SK-N-SH (cell line): ENCODE data around the gene DNAJC16. TPM values are rescaled to one million over a fixed set of nuclear protein-coding genes. Genes with fewer than 3 reads are reported as not detected.

Experiments
- CTCF ChIA-PET: fragments of 300-600, 350-600 bp; formaldehyde crosslinking; extraction: SDS; loops from one replicate; lab custom pipeline; 2021; lab: Yijun Ruan, JAX
- POLR2A ChIA-PET: fragments of 350-600 bp; sonication (Branson Sonifier 250); formaldehyde crosslinking; extraction: SDS; loops from one replicate; lab custom pipeline; 2020; ENCODE audit warnings: antibody characterized with exemption, inconsistent platforms; lab: Yijun Ruan, JAX
- DNase-seq: peaks from one replicate; pipeline ENCODE4 v3.0.0; 2012
- H2AFZ ChIP-seq: fragments of 200-600 bp; sonication (generic); 2 replicates; pipeline ENCODE4 v1.8.1; 2016; ENCODE audit warnings: antibody characterized with exemption, mild to moderate bottlenecking, low read depth
- H3F3A ChIP-seq: fragments of 200-600 bp; sonication (generic); replicated peaks from 2 replicates; pipeline ENCODE3; 2016; ENCODE audit warnings: antibody characterized with exemption, mild to moderate bottlenecking; ENCODE audit not compliant: insufficient read depth
- H3K27ac ChIP-seq, 2 experiments: fragments of 200-500 bp in 1 of 2; fragments of 200-600 bp in 1 of 2; sonication (Bioruptor generic) in 1 of 2; sonication (generic), shearing (Covaris generic) in 1 of 2; 2 replicates each; pipeline versions ENCODE4 v1.5.1 to v1.6.1; 2014 to 2016; ENCODE audit warnings: low read depth in 2 of 2, inconsistent platforms in 1 of 2, low read length in 1 of 2, mild to moderate bottlenecking in 1 of 2, mixed read lengths in 1 of 2
- H3K27me3 ChIP-seq: fragments of 200-600 bp; sonication (generic), shearing (Covaris generic); 2 replicates; pipeline ENCODE4 v1.6.1; 2016; ENCODE audit warnings: mixed run types; ENCODE audit not compliant: insufficient read depth
- H3K36me3 ChIP-seq, 2 experiments: fragments of 200-500 bp in 1 of 2; fragments of 200-600 bp in 1 of 2; sonication (Bioruptor generic) in 1 of 2; sonication (generic) in 1 of 2; replicated peaks in 1 of 2; 2 replicates each; pipeline versions ENCODE3 to v1.5.1; 2014 to 2016; ENCODE audit warnings: low read length in 1 of 2, mild to moderate bottlenecking in 1 of 2; ENCODE audit not compliant: insufficient read depth in 2 of 2, control insufficient read depth in 1 of 2
- H3K4me1 ChIP-seq, 2 experiments: fragments of 200-500 bp in 1 of 2; fragments of 200-600 bp in 1 of 2; sonication (Bioruptor generic) in 1 of 2; sonication (generic), shearing (Covaris generic) in 1 of 2; 2 replicates each; pipeline versions ENCODE4 v1.5.1 to v1.6.1; 2014 to 2016; ENCODE audit warnings: low read depth in 1 of 2, low read length in 1 of 2, mixed run types in 1 of 2; ENCODE audit not compliant: insufficient read depth in 2 of 2, control insufficient read depth in 1 of 2
- H3K4me2 ChIP-seq: fragments of 200-600 bp; sonication (generic), shearing (Covaris generic); 2 replicates; pipeline ENCODE4 v1.6.1; 2017; ENCODE audit warnings: mixed run types
- H3K4me3 ChIP-seq, 2 experiments: fragments of 200-500 bp in 1 of 2; fragments of 200-600 bp in 1 of 2; sonication (Bioruptor generic) in 1 of 2; sonication (generic), shearing (Covaris generic) in 1 of 2; 2 replicates each; pipeline versions ENCODE4 v1.5.1 to v1.8.1; 2014 to 2016; ENCODE audit warnings: low read depth in 2 of 2, inconsistent platforms in 1 of 2, low read length in 1 of 2, mild to moderate bottlenecking in 1 of 2, mixed read lengths in 1 of 2, moderate library complexity in 1 of 2
- H3K79me2 ChIP-seq: fragments of 200-600 bp; sonication (generic); 2 replicates; pipeline ENCODE4 v1.8.1; 2017; ENCODE audit warnings: mild to moderate bottlenecking; ENCODE audit not compliant: insufficient read depth
- H3K9ac ChIP-seq: fragments of 200-600 bp; sonication (generic); 2 replicates; pipeline ENCODE4 v1.6.1; 2017; ENCODE audit warnings: mixed run types
- H3K9me2 ChIP-seq: fragments of 200-600 bp; sonication (generic); 2 replicates; pipeline ENCODE4 v1.6.1; 2017; ENCODE audit warnings: mixed run types
- H3K9me3 ChIP-seq: fragments of 200-600 bp; sonication (generic); 2 replicates; pipeline ENCODE4 v1.6.1; 2017; ENCODE audit warnings: mixed run types, mild to moderate bottlenecking, moderate library complexity
- H4K20me1 ChIP-seq: fragments of 200-600 bp; sonication (generic); 2 replicates; pipeline ENCODE4 v1.6.1; 2017; ENCODE audit warnings: mild to moderate bottlenecking, mixed run types; ENCODE audit not compliant: insufficient read depth
- ELF1 ChIP-seq: IDR thresholded peaks from 2 replicates; pipeline ENCODE4 v1.4.0; 2012
- FOSL2 ChIP-seq: IDR thresholded peaks from 2 replicates; pipeline ENCODE4 v1.4.0; 2012; ENCODE audit warnings: low read depth, mild to moderate bottlenecking, moderate library complexity, borderline replicate concordance
- FOXJ3 ChIP-seq: sonication (generic); formaldehyde crosslinking; IDR thresholded peaks from 2 replicates; pipeline ENCODE4 v1.5.1; 2020; ENCODE audit warnings: mild to moderate bottlenecking, missing genetic modification reagents
- FOXM1 ChIP-seq: IDR thresholded peaks from 2 replicates; pipeline ENCODE4 v1.4.0; 2012; ENCODE audit warnings: low read depth, mild to moderate bottlenecking
- GATA2 ChIP-seq: sonication (generic); formaldehyde crosslinking; IDR thresholded peaks from 2 replicates; pipeline ENCODE4 v1.5.0; 2020; ENCODE audit warnings: mild to moderate bottlenecking, missing genetic modification reagents
- JUND ChIP-seq: IDR thresholded peaks from 2 replicates; pipeline ENCODE4 v1.4.0; 2012
- NRF1 ChIP-seq: IDR thresholded peaks from 2 replicates; pipeline ENCODE4 v1.6.1; 2012; ENCODE audit warnings: low read depth, mild to moderate bottlenecking, low read length
- PBX3 ChIP-seq: IDR thresholded peaks from 2 replicates; pipeline ENCODE4; 2012
- POLR2AphosphoS5 ChIP-seq: IDR thresholded peaks from 2 replicates; pipeline ENCODE4 v1.6.1; 2012; ENCODE audit warnings: low read depth, low read length
- RAD21 ChIP-seq: IDR thresholded peaks from 2 replicates; pipeline ENCODE4 v1.6.1; 2012; ENCODE audit warnings: mild to moderate bottlenecking, low read length
- REST ChIP-seq: IDR thresholded peaks from 2 replicates; pipeline ENCODE4 v1.6.1; 2012; ENCODE audit warnings: mild to moderate bottlenecking, low read depth, low read length, moderate library complexity
- RFX5 ChIP-seq: IDR thresholded peaks from 2 replicates; pipeline ENCODE4 v1.6.1; 2012; ENCODE audit warnings: mild to moderate bottlenecking, improper control_type of control experiment, low read length
- RXRA ChIP-seq: IDR thresholded peaks from 2 replicates; pipeline ENCODE4 v1.4.0; 2012; ENCODE audit warnings: low read depth, mild to moderate bottlenecking, borderline replicate concordance
- TAF1 ChIP-seq: IDR thresholded peaks from 2 replicates; pipeline ENCODE4 v1.6.1; 2012; ENCODE audit warnings: low read depth, mild to moderate bottlenecking, low read length, moderate library complexity, borderline replicate concordance
- TCF12 ChIP-seq: IDR thresholded peaks from 2 replicates; pipeline ENCODE4 v1.4.0; 2012
- TEAD4 ChIP-seq: IDR thresholded peaks from 2 replicates; pipeline ENCODE4 v1.4.0; 2012; ENCODE audit warnings: mild to moderate bottlenecking, borderline replicate concordance; ENCODE audit not compliant: insufficient read depth
- WGBS: methylation state at CpG from one replicate; pipeline ENCODE4 v1.1.6; 2017; ENCODE audit warnings: low lambda C conversion rate; 5-methylcytosine and 5-hydroxymethylcytosine counted together
- polyA plus RNA-seq, 3 experiments: library from polyadenylated mRNA; depleted of rRNA; stranded (reverse); fragments of >200 nt; gene quantifications; 2 replicates each; pipeline ENCODE4 v1.2.3, GENCODE V29; 2012

DNAJC16 gene
- polyA plus RNA-seq, 1 of the 3 experiments (the other 2 are of a cell fraction) = 8.4 TPM

GRCh38 chr1:15543589-15544568 is 17.2 kb downstream of the DNAJC16 start:
- no peak overlapping the region for H2AFZ ChIP-seq
- H3K4me1 ChIP-seq = 0 out of 4 replicates have a peak, but pooled peaks cover 0 to 2% of the 10 kb centered on the region in 2 experiments
- no peaks in the 10 kb centered on the region for H4K20me1 ChIP-seq
- H3K9me3 ChIP-seq = no peaks in the 10 kb centered on the region
- H3K4me2 ChIP-seq = peak overlapping the region; percentile 51; the same call in 1 of the 2 replicates
- H3K9me2 ChIP-seq = no peaks in the 10 kb centered on the region
- peaks cover 16% of the 10 kb centered on the region for H3F3A ChIP-seq
- no peak overlapping the region for H3K9ac ChIP-seq
- peak overlapping the region; percentile 2 to 39 for H3K27ac ChIP-seq
- CTCF ChIA-PET = no interaction called here
- no peaks in the 10 kb centered on the region for H3K27me3 ChIP-seq
- POLR2A ChIA-PET = no interaction called here
- peaks cover 4% of the 10 kb centered on the region; the same call in 1 of the 2 replicates for H3K79me2 ChIP-seq
- 88% methylated on average over 12 of the region's 12 CpGs for WGBS
- no peak for DNase-seq
- H3K36me3 ChIP-seq = peaks cover 52 to 74% of the 10 kb centered on the region in 2 experiments
- H3K4me3 ChIP-seq = no peak overlapping the region
- TF ChIP-seq GATA2 = no peak
- no peak for TF ChIP-seq FOXM1
- TF ChIP-seq PBX3 = peak; percentile 21; the same call in 1 of the 2 replicates
- peak; percentile 57 for TF ChIP-seq TCF12
- no peak for TF ChIP-seq RAD21
- TF ChIP-seq ELF1 = no peak
- TF ChIP-seq JUND = peak; percentile 40; the same call in 1 of the 2 replicates
- no peak for TF ChIP-seq REST
- peak; percentile 10; the same call in 1 of the 2 replicates for TF ChIP-seq FOSL2
- TF ChIP-seq RXRA = no peak
- no peak for TF ChIP-seq POLR2AphosphoS5
- TF ChIP-seq, all 33 proteins: peak for 4

- TF ChIP-seq TAF1 = no peak
- no peak for TF ChIP-seq TEAD4
- no peak for TF ChIP-seq NRF1
- no peak for TF ChIP-seq FOXJ3
- no peak for TF ChIP-seq RAD21
- TF ChIP-seq TCF12 = no peak
- no peak for TF ChIP-seq RFX5
- CTCF ChIA-PET = interaction anchor here (1.2 kb wide), 1 partner anchor 195 kb away, joined by 3 read pairs; no protein-coding TSS in a partner anchor
- Histone ChIP-seq H3K27ac (no peak overlapping the region), H3K4me2 (no peak overlapping the region), H3K79me2 (no peaks in the 10 kb centered on the region; the same call in 1 of the 2 replicates), H3K27me3 (no peaks in the 10 kb centered on the region), H3K36me3 (peaks cover 44 to 75% of the 10 kb centered on the region in 2 experiments), H4K20me1 (no peaks in the 10 kb centered on the region), H3K9me3 (no peaks in the 10 kb centered on the region), H3K4me1 (0 out of 4 replicates have a peak, but pooled peaks cover 0 to 2% of the 10 kb centered on the region in 2 experiments), H3K4me3 (no peak overlapping the region), H3K9ac (no peak overlapping the region), H3F3A (peaks cover 16% of the 10 kb centered on the region), H2AFZ (no peak overlapping the region), H3K9me2 (no peaks in the 10 kb centered on the region)
- 98% methylated on average over 2 of the region's 2 CpGs for WGBS
- DNase-seq = no peak
- POLR2A ChIA-PET = no interaction called here
Measured at GRCh38 chr1:15546641-15547040, 20.0 kb downstream of the DNAJC16 start.
